GM12872 (cell line): ENCODE measurements around the gene ZNF618.

Source experiments
- CTCF ChIP-seq: IDR thresholded peaks from 3 replicates; pipeline ENCODE4 v1.5.1; 2011; ENCODE audit warnings: low read depth, mild to moderate bottlenecking, low read length, moderate library complexity; ENCODE audit not compliant: insufficient read depth

Gene ZNF618

GRCh38 chr9:113888976-113889375, 12.9 kb downstream of the ZNF618 start:
- TF ChIP-seq CTCF: no peak

GRCh38 chr9:113890704-113891103, 14.6 kb downstream of the ZNF618 start:
- no peak for TF ChIP-seq CTCF

- no peak for TF ChIP-seq CTCF
These were observed 16.9 kb downstream of the ZNF618 start for GRCh38 chr9:113892861-113893491.

GRCh38 chr9:113894166-113894565, 18.1 kb downstream of the ZNF618 start:
- no peak for TF ChIP-seq CTCF

- TF ChIP-seq CTCF: no peak
These were observed 19.4 kb downstream of the ZNF618 start for GRCh38 chr9:113895526-113895925.

- TF ChIP-seq CTCF: no peak
These were observed 20.6 kb downstream of the ZNF618 start for GRCh38 chr9:113896713-113897112.

- TF ChIP-seq CTCF: no peak
These were observed 22.0 kb downstream of the ZNF618 start for GRCh38 chr9:113898151-113898550.

- TF ChIP-seq CTCF: no peak
These were observed 22.5 kb downstream of the ZNF618 start for GRCh38 chr9:113898596-113898995.
